ENCODE measurements around the gene SLF1.

SLF1 gene

DNA sequence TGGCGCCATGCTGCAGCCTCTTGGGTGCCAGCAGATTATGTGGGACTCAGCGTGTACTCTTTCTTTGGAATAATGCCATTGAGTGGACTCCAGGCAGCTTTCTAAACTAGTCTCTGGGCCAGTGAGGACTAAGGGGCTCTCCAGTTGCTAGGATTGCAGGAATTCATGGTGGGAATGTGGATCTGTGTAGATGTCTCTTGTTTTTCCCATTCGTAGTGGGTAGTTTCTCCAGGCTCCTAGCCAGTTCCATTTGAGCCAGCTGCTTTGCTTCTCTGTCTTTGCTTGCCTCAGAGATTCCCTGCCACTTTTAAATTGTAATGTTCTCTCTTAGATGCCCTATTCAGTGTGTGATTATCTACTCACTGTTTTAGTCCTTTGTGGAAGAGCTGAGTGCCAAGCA, 42.6 kb downstream of the SLF1 start:
- no peak for DNase-seq (ENCODE audit: low read depth, low spot score)

DNA sequence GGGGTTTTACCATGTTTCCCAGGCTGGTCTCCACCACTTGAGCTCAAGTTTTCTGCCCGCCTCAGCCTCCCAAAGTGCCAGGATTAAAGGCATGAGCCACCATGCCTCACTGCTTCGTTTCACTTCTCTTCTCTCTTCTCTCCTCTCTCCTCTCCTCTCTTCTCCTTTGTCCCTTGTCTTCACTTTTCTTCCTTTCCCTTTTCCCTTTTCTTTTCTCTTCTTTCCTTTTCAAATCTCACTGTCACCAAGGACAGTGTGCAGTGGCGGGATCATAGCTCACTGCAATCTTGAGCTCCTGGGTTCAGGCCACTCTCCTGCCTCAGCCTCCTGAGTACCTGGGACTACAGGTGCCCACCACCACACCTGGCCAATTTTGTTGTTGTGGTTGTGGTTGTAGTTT, 49.5 kb downstream of the SLF1 start:
- DNase-seq (ENCODE audit: low read depth, low spot score), result no peak

DNA sequence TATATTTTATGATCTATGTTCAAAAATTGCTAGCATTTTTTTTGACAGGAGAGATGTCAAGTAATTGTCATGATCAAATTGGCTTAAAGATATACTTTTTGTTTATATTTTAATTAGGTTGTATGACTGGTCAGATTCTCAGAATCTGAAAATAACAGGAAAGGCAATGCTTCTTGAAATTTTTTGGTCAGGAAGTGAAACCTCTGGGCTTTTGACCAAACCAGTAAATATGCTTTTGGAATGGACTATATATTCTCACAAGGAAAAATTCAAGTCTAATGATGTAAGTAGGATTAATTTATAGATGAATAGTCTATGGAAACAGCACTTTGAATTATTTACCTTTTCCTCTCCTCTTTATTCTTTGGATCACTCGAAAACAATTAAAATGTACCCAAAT, 52.3 kb downstream of the SLF1 start:
- DNase-seq (ENCODE audit: low read depth, low spot score), result no peak

DNA sequence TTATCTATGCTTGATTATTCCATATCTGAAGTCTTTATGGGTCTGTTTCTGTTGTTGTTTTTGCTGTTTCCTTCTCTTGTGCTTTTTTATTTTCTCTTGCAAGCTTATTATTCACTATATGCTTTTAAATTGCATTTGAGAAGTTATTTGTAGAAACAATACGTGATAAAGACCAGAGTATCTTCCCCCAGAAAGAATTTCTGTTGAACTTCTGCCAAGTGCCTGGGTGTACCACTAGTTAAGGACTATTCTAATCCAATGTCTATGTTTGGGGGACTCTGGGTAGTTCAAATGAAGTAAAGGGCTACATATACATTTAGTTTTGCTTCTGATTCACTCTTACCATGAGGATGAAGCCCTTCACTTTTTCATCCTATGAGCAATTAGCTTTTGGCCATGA, 54.3 kb downstream of the SLF1 start:
- DNase-seq (ENCODE audit: low read depth, low spot score), result no peak

DNA sequence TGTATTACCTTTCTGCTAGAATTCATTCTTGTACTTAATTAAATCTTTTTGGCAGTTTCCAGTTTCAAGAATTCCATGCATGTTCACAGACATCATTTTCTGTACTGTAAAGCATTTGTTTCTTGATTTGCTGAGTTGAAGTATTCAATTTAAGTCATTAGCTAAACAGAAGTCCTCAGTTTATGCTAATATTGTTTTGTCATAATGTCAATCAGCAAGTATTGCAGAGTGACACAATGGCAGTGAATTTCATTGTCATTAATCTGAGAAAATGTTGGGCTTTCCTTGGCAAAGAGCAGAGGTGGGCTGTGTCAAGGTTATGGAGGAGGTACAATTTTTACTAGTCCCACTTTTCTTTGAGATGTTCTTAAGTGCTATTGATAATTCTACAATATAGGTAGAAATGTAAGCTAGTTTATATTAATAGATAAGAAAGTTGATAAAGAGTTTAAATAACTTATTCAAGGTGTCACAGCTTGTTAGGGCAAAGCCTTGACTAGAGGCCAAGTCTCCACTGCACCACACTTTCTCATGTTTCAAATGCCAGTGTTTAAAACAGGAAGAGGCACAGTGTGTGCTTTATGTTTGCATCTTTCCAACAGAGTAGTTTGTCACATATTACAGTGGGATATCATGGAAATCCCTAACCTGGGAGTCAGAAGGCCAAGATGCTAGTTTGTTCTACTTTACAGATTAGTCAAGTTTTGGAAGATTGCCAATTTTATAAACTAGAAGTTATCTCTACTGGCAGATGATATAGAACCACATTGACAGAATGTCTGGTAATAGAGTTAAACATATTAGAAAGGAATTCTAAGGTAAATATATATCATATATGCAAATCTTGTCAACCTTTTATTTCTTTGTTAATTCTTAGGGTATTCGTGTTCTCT, 56.3 kb downstream of the SLF1 start:
- DNase-seq (ENCODE audit: low read depth, low spot score), result no peak

DNA sequence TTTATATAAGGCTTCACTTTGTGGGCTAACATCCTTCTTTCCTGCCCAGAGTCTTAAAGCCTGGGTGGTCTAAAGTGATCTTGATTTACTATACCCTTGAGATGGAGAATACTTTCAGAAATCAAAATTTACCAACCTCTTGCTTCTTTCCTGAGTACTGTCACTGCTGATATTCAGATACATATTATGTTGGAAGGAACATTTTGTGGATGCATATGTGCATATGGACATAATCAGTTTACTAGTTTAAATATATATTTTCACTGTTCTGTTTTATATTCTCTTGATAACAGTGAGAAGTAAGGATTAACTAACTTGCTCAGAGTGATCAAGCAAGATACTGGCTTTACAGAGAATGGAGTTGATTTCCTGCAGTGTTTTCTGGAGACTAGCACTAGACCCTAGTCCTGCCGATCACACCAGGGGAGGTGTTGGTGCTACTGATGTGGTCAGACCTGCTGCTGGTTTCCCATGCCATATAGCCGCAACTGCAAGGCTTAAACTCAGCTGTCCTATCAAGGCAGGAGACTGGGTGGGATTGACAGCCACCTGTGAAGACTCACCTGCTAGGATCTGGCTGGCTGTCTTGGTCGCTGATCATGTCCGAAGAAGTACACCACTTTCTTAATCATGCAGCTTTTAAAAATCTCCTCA, 57.6 kb downstream of the SLF1 start:
- DNase-seq (ENCODE audit: low read depth, low spot score), result no peak

DNA sequence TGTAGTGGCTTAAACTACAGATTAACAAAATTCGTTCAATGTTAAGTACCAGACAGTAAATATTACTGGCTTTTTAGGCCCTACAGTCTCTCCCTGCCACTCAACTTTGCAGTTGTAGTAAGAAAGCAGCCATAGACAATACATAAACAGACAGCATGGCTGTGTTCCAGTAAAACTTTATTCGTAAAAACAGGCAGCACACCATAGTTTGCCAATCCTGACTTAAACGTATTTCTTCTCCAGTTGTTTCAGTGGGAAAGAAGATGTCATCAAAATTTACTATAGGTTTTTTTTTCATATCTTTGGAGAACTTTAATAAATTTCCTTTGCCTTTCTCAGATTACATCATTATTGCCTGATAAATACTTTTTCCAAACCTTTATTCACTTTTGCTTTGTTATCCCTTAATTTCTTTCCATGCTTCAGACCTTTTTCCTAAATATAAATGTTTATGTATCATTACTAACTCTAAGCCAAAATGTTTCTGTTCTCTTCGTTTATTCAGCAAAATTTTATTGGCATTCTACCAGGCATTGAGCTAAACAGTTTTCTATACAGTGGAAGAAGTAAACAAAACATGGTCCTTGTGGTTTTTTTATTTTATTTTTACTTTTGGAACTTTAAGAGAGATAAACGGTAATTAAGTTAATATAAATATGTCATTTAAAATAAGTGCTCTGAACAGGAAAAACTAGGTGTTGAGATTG, 64.5 kb downstream of the SLF1 start:
- DNase-seq (ENCODE audit: low read depth, low spot score), result no peak

DNA sequence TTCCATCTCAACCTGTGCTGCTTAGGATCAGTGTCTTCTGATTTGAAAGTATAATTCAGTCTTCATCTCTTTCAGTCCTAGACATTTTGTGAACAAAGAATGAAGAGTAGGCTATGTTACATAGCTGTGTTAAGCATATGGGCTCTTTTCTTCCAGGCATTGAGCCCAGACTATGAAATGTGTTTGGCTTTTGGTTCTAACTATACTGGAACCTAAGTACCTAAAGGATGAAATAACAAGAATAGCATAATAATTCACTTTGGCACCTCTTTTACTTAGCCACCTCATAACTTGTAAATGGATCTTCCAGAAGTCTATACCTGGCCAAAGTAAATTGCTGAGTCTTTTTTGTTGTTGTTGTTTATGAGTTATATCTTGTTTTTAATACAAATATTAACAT, 71.4 kb downstream of the SLF1 start:
- DNase-seq (ENCODE audit: low read depth, low spot score), result no peak

DNA sequence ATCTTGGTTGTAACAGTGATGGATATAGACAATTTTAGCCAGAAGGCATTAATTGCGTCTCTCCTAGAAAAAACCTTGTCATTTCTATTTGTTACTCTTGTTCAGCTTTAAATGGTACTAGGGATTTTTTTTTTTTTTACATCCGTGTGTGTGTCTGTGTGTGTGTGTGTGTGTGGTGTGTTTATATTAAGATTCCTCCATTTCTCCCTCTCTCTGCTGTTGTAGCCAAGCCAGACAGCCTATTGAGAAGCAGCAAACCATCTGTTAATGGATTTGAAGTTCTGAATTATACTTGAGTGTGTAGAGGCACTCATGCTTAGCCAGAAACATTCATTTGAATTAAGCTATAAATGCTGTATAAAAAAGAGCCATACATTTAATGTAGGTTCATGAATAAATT, 72.3 kb downstream of the SLF1 start:
- no peak for DNase-seq (ENCODE audit: low read depth, low spot score)

DNA sequence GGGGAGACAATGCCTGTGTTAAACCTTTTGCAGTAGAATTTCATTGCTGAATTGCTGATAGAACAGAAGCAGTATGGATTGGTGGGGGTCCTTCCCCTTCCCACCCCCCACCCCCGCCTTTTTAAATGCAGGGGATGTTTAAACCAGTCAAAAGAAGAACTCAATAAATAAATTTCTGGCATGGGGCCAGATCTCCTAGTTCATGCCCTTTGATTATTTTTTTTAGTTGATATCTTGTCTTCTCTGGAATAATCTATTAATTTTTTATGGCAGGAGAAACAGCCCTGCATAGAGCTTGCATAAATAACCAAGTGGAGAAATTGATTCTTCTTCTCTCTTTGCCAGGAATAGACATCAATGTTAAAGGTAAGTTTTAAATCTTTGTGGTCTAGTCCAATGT, 72.8 kb downstream of the SLF1 start:
- DNase-seq (ENCODE audit: low read depth, low spot score), result no peak

DNA sequence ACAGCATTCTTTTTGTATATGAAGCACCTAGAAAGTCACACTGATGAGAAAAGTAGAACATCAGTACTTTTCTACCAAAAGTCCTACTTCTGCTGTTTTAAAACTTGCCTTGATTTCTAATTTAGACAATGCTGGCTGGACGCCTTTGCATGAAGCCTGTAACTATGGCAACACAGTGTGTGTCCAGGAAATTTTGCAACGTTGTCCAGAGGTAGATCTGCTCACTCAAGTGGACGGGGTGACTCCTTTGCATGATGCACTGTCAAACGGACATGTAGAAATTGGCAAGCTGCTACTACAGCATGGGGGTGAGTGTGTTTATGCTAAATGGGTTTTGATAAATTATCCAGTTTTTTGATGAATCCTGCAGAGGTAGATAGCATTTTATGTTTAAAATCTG, 73.5 kb downstream of the SLF1 start:
- DNase-seq (ENCODE audit: low read depth, low spot score), result peak; percentile 57

DNA sequence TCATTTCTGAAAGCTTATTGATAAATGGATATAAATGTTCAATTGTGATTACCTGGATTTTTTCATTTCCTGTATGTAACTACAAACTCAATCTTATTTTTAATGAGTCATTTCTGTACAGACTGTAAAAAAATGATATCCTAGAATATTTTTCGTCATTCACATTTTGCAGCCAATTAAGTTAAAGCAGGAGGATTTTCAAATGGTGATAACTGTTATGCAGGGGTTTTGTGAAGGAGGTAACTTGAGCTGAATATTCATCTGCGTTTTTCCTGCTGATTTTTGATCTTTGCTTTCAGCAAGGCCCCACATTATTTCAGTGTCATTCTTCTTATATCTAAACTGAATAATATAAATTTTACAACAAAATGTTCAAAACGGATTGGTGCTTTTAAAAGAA, 74.1 kb downstream of the SLF1 start:
- DNase-seq (ENCODE audit: low read depth, low spot score), result no peak

DNA sequence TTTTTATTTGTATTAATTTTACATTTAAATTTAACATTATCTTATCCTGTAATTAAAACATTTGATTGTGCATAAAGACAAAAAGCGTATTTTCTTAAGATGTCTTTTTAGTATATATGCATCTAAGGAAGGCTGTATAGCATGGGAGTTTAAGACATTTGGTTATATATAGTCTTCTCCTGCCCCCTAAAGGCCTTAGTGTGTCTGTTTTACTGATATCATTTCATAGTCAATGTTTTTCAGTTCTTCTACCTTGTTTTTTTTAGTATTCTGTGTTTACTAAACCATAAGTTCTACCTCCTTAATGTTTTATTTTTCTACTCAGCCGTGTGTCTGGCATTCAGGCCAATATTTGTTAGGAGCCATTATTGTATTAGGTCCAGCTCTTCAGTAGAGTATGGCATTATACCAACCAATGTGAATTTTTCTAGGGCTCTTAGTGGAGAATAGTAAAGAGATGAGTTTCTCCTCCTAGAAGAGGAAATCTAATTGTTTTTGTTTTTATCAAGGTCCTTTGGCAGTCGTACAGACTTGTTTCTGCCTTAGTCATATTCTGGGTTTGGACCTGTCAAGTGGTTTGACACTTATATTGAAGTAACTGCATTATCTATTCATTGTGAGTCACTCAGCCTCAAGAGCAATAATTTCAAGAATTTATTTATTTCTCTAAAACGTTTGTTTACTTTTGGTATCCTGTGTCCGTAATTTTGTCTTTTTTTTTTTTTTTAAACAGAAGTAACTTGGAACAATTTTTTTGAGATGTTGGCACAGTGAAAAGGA, 74.8 kb downstream of the SLF1 start:
- DNase-seq (ENCODE audit: low read depth, low spot score), result no peak

DNA sequence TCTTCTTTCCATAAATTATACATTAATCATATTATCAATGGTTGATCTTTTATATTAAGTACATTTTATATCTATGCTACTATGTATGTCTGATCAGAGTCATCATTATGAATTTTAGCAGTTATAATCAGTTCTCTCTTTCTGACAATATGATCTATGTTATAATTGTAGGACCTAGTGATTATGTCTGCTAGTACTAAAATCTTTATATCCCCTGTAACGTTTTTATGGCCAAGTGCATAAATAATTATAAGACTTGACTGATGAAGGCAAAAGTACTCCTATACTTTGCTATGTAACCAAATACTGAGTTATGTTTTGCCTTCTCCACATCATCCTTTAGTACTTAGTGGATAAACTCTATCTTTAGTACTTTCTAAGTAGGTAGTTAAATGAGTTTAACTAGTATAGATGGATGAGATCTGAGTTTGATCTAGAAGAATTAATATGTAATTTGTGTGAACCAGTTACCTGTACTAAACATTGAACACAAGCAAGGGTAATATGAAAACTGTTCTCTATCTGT, 75.4 kb downstream of the SLF1 start:
- DNase-seq (ENCODE audit: low read depth, low spot score), result no peak

DNA sequence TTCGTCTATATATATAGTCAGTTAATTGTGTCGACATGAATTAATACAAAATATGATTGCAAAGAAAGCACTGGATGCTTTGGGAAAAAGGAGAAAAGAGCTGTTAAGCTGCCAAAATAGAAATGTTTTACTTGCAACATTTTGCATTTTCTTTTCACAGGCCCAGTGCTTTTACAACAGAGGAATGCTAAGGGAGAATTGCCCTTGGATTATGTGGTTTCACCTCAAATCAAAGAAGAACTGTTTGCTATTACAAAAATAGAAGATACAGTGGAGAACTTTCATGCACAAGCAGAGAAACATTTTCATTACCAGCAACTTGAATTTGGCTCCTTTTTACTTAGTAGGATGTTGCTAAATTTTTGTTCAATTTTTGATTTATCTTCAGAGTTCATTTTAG, 76.2 kb downstream of the SLF1 start:
- no peak for DNase-seq (ENCODE audit: low read depth, low spot score)

DNA sequence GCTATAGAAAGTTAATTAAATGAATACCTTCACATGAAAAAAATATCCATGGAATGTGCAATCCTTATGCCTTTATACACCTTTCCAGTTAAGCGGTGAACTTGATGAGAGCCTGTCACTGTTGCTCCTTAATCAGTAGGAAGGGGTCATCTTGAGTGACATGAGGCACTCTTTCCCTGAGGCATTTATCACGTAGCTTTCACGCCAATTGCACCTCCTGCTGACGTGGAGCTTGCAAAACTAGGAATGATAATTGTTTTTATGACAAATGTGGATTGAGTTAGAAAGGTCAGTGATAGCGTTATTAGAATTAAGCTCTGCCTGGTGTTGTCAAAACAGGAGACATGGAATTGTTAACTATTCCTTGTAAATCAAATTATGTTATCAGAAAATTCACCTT, 79.7 kb downstream of the SLF1 start:
- no peak for DNase-seq (ENCODE audit: low read depth, low spot score)

DNA sequence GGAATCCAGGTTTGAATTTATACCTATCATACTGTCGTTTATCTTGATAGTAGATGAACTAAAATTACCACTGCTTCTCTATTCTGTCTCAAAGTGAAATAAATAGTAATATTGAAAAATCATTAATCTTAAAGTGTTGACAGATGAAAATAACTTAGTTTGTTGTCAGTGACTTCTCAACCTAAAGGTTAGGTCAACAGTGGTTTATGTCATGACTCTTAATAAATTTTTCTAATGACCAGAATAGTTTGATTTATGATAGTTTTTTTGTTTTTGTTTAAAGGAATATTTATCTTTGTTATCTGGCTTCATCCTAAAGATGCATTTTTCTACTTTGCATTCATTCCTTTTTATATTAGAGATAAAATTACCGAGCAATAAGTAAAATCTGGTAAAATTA, 81.1 kb downstream of the SLF1 start:
- DNase-seq (ENCODE audit: low read depth, low spot score), result no peak

DNA sequence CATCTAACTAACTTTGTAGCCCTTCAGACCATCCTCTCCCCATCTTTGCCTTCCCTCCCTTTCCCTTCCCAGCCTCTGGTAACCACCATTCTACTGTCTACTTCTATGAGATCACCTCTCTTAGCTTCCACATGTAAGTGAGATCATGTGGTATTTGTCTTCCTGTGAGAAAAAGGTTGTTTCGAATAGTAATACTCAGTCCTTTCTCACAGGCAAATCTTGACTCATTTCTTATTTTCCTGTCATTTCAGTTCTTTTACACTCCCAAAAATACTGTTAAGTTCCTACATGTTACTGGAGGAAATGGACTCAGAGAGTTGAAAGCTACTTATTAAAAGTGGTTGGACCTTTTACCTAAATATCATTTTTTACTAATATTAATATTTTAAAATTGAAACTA, 82.1 kb downstream of the SLF1 start:
- no peak for DNase-seq (ENCODE audit: low read depth, low spot score)

DNA sequence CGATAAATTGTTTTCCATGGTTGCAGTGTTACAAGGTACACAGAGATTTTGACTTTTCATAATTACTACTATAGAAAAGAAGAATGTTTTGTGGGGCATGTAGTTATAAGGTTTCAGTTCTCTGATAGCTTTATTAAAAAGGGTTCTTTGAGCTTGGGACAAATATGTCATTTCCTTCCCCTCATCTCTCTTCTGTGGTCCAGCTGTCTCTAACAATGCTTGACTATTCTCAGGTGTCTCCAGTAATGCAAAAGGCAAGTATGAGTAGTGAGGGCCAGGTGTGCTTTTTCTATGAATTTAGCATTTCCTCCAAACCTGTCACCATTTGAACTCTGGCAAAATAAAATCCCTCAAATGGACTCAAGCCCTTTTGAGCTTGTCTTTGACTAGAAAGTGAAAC, 84.3 kb downstream of the SLF1 start:
- no peak for DNase-seq (ENCODE audit: low read depth, low spot score)

DNA sequence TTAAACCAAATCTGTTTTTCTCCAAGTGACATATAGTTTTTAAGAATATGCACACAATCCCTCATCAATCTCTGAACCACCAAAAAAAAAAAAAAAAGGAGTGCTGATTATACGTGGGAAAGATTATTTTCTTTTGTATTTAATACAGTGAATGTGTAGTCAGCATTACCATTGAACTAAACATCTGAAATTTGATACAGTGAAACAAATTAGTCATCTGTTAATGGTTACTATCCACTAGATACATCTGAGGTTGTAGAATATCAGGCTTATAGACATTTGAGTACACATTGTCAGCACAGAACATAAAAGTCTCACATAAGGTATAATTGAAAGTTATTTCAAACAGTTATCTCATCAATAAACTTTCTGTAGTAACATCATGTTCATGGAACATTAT, 87.0 kb downstream of the SLF1 start:
- no peak for DNase-seq (ENCODE audit: low read depth, low spot score)

DNA sequence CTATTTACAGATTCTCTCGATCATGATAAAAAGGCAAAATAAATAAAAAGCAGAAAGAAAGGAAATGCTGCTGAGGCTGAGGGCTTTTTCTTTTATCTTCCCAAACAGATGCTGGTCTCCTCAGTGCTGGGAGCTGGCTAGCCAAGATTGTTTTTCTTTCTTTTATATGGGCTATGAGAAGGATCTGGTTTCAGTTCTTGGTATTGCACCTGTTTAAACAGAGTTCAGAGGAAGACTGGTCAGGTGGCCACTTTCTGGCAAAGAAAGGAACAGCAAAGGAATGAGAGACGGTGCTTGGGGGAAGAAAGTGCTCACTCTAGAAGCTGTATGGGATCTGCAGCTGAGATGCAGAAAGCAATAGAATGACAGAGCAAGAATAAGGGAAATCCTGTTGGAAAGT, 88.9 kb downstream of the SLF1 start:
- DNase-seq (ENCODE audit: low read depth, low spot score), result peak; percentile 73

DNA sequence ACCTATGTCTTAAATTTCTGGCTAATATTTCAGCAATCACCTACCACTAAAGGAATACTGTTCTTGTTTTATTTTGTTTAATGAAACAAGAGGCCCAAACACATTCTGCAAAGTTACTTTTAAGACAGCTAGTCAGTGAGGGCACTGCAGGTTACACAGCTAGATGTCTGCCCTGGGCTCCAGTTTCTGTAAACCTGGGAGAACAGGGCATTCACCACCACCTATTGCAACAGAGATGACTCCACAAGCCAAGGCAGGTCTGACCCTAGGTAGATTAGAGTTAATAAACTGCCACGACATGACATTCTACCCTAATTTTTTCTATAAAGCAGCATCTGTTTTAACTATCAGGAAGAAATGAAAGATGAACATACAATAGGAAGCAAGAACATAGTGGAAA, 90.8 kb downstream of the SLF1 start:
- no peak for DNase-seq (ENCODE audit: low read depth, low spot score)

Measured in brain pericyte (primary cell).